Left cardiac atrium (tissue), 4 donors: ENCODE results near the gene NADK2. TPM values are rescaled to one million over a fixed set of nuclear protein-coding genes. Genes with fewer than 3 reads are reported as not detected.
"Not testable (repeated sequence)": the region's sequence is repeated elsewhere in the genome, so short reads cannot be mapped to it uniquely, and the experiment has no call there.

Experiments used
- ATAC-seq, 2 donors: fragments of 200-7000 bp; cut with Tn5 transposase; one replicate each; pipeline ENCODE4 v1.9.1; 2020; ENCODE audit warnings: mild to moderate bottlenecking in 2 of 2, moderate library complexity in 2 of 2
- DNase-seq: peaks from one replicate; pipeline ENCODE4 v3.0.0-alpha.2; 2020
- intact Hi-C, 2 donors: fragments of 100-400 bp; cut with DNase I; formaldehyde crosslinking; loops; one replicate each; pipeline versions ENCODE4 v1.14.1 to v1.15.1; 2022 to 2023
- total RNA-seq, 2 donors: library from RNA; stranded (reverse); fragmentation: NEBNext Ultra II Directional; extraction: Animal tissue kit (Norgen Biotek cat#: 25700); gene quantifications; one replicate each; pipeline ENCODE4 v1.2.1, GENCODE V29; 2021
- donor health status: DM: no; HTN: yes; CAD: no.
- donor health status: DM: no; HTN: yes; CAD: no; lungs with severe emphysema.
- donor health status: DM: yes; HTN: yes; CAD: no.
- donor health status: Dilated cardiomyopathy.

NADK2 gene
- total RNA-seq, 2 donors from 2014 or later = 27.7 to 31.6 TPM

DNA sequence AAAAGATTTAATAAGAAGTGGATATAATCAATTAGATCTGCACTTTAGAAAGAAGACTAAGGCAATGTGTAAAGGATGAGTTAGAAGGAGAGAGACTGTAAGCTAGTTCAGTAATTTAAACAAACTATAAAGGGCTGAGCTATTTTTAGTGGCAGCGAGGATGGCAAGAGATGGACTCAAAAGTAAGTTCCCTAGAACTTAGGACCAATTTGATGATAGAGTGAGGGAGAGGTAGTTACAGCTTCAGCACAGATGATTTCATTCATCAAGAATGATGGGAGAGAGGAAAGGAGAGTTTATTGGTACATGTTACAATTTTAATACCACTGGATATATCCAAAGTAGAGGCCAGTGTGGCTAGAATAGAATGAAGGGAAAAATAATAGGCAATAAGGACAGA lies 19.1 kb downstream of the NADK2 start:
- intact Hi-C loops = no loop called here
- no peak for DNase-seq

DNA sequence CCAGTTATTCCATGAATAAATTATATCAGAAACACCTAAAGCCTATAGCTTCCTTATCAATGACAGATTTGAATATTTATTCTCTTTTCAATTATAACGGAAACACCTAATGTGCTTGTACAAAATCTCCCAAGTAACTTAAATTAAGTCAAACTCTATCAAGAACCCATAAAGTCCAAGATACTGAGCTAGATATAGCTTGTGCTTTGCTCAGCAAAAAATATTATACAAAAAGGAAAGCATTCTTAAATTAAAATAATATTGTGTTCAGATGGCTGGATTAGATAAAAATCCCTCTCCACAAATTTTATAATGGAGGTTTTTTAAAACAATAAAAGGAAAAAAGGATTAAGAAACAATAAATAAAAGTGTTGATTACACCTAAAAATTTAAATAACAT lies 23.7 kb downstream of the NADK2 start:
- intact Hi-C loops = no loop called here
- DNase-seq = no peak
- no peak for ATAC-seq

More for the DNA sequence above, 19.1 kb downstream of the NADK2 start:
- ATAC-seq = no peak

DNA sequence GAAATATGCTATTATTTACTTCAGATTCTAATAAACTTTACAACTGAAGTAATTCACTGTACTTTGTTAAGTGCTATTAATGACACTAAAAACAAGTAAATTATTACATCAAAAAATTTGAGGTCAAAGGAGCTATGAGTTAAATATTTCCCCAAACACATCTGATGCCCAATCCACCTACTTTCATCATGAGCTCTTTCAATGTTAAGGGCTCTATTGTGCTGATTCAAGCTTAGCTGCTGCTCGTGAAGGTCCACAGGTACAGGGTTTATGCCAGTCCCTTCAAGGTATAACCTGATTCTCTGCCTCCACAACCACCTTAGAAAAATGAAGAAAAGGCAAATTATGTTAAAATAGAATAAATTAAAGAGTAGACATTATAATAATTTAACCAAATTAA lies 24.2 kb downstream of the NADK2 start:
- no peak for ATAC-seq
- no peak for DNase-seq
- intact Hi-C loops = no loop called here

GRCh38 chr5:36215910-36216309 lies 25.8 kb downstream of the NADK2 start:
- ATAC-seq (no peak), DNase-seq (no peak)
- intact Hi-C loops = no loop called here

DNA sequence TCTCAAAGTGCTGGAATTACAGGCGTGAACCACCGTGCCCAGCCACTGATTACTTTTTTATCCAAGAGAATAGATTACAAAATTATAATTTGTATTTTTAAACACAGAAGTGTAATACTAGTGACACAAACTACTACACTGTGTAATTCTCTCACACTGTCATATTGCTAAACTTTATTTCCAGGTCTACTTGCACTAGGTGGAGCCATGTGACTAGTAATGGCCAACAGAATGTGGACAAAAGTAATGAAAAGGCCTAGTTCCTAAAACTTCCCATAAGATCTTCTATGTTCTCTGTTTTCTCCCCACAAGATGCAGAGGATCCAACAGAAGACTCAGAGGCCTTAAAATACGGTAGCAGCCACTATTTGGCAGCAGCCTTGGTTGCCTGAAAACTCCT lies 27.3 kb downstream of the NADK2 start:
- intact Hi-C loops = no loop called here
- ATAC-seq (peak in 1 of 2 donors; percentile 41), DNase-seq (no peak)

- no peak for DNase-seq
- intact Hi-C loops = no loop called here
- no peak for ATAC-seq
These were observed 32.1 kb downstream of the NADK2 start for GRCh38 chr5:36209664-36210063.

DNA sequence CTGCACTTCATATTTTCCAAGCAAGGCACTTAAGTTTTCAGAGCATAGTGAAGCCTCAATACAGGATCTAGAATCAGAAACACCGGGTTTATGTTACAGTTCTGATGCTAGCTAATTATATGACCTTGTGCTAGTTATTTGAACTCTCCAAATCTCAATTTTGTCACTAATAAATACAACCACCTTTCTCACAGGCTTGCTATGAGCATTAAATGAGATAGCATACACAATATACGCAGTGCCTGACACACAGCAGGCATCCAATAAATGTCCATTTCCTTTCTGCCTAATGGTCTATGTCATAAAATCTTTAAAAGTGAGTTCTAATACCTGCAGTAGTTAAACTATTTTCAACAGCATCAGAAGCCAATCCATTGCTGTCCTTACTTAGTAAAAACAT lies 32.9 kb downstream of the NADK2 start:
- no peak for DNase-seq
- intact Hi-C loops = no loop called here
- no peak for ATAC-seq

GRCh38 chr5:36206913-36207312 lies 34.8 kb downstream of the NADK2 start:
- peak in 1 of 2 donors; percentile 79 for ATAC-seq
- DNase-seq = no peak
- intact Hi-C loops = no loop called here

- DNase-seq = no peak
- ATAC-seq = no peak
- intact Hi-C loops = no loop called here
These were observed 36.4 kb downstream of the NADK2 start for GRCh38 chr5:36205329-36205728.

- intact Hi-C loops = no loop called here
- no peak for DNase-seq
- ATAC-seq = peak; percentile 76 to 80
These were observed 39.2 kb downstream of the NADK2 start for GRCh38 chr5:36202521-36202961.

- intact Hi-C loops = no loop called here
- DNase-seq (no peak), ATAC-seq (no peak)
These were observed 41.2 kb downstream of the NADK2 start for GRCh38 chr5:36200513-36200912.

- ATAC-seq (no peak), DNase-seq (no peak)
- intact Hi-C loops = no loop called here
These were observed 42.1 kb downstream of the NADK2 start for GRCh38 chr5:36199620-36200019.

- intact Hi-C loops = not testable (repeated sequence)
These were observed 42.9 kb downstream of the NADK2 start for GRCh38 chr5:36198783-36199182.

DNA sequence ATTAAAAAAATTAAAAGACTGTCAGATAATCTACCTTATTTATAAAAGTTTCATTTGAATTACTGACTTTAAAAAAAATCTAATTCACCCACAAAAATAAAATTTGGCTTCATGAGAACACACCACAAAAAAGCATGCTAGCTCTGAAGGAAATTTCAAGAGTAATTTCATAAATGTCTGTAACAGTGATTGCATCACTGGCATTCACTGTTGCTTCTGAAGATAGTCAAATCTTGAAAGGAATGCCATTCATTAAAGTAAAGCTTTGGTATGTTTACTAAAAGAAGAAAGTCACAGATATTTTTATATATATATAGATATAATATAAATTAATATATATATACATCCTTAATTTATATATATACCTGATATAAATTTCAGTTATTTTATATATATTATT lies 43.4 kb downstream of the NADK2 start:
- intact Hi-C loops = no loop called here
- ATAC-seq = no peak
- DNase-seq = no peak

More at GRCh38 chr5:36198783-36199182, 42.9 kb downstream of the NADK2 start:
- DNase-seq, ATAC-seq: not testable (repeated sequence)

- intact Hi-C loops = no loop called here
- DNase-seq (no peak), ATAC-seq (no peak)
These were observed 48.0 kb downstream of the NADK2 start for GRCh38 chr5:36193746-36194145.

GRCh38 chr5:36184408-36184807 lies 57.3 kb downstream of the NADK2 start:
- ATAC-seq, intact Hi-C loops, DNase-seq: not testable (repeated sequence)

DNA sequence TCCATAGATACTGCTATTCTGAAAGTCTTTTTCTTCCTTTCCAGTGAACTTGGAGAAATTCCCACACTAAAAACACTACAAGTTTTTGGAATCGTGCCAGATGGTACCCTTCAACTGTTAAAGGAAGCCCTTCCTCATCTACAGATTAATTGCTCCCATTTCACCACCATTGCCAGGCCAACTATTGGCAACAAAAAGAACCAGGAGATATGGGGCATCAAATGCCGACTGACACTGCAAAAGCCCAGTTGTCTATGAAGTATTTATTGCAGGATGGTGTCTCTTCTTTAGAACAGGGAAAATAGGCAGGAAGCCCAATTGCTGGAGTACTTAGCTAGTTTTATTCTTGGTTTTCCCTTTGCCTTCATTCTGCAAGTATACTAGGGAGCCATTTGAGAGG lies 60.0 kb downstream of the NADK2 start:
- intact Hi-C loops = no loop called here
- ATAC-seq (no peak), DNase-seq (no peak)

DNA sequence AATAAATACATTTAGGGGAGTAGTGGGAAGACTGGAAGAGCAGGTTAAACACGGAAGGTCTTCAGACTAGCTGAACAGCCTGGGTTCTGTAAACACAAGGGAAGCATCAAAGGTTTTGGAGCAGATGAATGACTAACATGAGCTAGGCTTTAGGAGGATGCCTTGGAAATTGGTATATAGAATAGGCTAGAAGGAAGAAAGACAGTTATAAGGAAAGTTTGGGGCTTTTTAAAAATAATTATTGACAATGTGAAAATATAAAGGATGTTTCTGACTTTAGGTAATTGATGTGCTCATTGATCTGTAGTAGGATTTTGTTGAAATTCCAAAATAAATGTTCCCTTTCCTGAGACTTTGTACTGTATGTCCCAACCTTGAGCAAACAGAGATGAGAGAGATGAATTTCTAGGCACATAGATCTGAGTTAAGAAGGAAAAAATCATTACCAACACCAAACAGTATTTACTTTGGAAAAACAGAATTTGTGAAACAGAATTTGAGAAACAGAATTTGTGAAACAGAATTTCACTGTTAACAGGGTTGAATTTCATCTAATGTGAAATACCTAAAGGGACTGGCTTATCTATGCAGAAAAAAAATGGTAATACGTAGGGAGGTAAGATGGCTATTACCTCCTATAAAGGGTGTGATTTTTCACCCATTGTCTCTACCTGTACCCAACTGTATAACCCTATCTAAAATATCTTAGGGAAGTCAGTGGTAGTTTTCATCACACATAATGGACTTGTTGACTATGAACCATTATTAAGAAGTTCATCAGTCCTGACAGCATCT lies 61.0 kb downstream of the NADK2 start:
- ATAC-seq (no peak), DNase-seq (no peak)
- intact Hi-C loops = no loop called here

- no peak for ATAC-seq
- intact Hi-C loops = loop anchor here in 1 of 2 donors (5.0 to 10.0 kb wide), 2 partner anchors 122 to 215 kb away; partner anchors contain the start of gene RANBP3L
- DNase-seq = no peak
These were observed 61.8 kb downstream of the NADK2 start for GRCh38 chr5:36179950-36180349.

DNA sequence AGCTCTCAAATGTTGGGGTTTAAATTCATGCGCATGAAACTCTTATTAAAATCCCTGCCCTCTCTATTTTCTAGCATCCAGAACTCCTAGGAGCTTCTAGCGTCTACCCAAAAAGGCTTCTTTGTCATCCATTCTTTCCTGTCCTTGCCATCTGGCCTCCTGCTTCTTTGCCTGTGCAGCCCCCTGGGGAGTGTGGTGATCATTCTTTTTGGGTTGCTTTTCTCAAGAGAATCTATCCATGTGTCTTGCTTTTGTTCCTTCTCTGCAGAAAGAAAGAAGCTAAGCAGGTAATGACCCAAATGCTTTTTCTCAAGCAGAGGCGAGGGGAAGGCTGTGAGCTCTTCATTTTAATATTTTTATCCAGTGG lies 63.2 kb downstream of the NADK2 start:
- intact Hi-C loops = loop anchor here in 1 of 2 donors (5.0 to 10.0 kb wide), 2 partner anchors 124 to 216 kb away; partner anchors contain the start of gene RANBP3L
- no peak for DNase-seq
- ATAC-seq = no peak
